Measurements from ENCODE around the gene HOXB7. TPM values are rescaled to one million over a fixed set of nuclear protein-coding genes. Genes with fewer than 3 reads are reported as not detected.

Gene HOXB7
- total RNA-seq, 2 donors from 2014 or later: 0.24 to 0.78 TPM

DNA sequence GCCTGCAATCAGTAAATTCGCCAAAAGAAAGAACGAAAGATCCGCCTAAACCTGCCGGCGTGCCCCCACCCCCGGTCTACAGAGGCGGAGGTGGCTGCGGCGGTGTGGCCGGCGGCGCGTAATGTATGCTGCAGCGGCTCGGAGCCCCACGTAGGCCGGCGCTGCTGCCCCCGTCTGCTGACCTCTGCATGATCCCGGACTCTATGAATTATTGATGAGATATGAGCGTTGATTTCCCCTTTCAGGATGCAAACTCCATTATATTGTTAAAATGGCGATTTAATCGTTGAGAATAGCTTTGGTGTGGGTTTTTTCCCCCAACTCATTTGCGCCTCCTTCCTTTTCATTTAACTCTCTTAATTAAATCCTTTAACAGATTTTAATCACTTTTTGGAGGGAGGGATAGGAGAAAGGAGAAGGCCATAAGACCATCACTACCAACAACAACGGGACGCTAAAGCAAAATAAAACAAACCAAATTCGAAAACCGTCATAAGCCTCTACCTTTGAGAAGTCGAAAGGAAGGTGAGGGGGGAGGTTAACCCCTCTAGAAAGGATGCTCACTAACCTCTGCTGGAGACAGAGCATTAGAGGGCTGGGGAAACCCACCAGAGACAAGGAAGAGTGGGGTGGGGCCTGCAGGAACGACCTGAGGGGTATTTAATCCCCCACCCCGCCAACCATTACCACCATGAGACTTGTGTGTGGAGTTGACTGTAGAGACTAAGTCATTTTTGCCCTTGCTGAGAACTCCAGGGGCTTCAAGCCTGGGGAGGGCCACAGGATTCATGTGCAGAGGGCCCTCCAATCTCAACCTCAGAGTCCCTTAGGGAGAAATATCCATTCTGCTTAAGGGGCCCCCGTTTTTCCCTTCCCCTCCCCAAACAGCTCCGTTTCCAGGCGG lies 24.2 kb downstream of the HOXB7 start:
- Histone ChIP-seq H3K36me3 (no peaks in the 10 kb centered on the region), H3K4me1 (peaks cover 0 to 34% of the 10 kb centered on the region in 2 donors), H3K9me3 (no peaks in the 10 kb centered on the region), H3K27me3 (peaks cover 29 to 44% of the 10 kb centered on the region in 2 donors), H3K27ac (peak overlapping the region; percentile 45 to 53), H3K4me3 (peak overlapping the region in 1 of 2 donors; percentile 57)
- DNase-seq (ENCODE audit: low spot score): no peak
- TF ChIP-seq, protein P1, sequence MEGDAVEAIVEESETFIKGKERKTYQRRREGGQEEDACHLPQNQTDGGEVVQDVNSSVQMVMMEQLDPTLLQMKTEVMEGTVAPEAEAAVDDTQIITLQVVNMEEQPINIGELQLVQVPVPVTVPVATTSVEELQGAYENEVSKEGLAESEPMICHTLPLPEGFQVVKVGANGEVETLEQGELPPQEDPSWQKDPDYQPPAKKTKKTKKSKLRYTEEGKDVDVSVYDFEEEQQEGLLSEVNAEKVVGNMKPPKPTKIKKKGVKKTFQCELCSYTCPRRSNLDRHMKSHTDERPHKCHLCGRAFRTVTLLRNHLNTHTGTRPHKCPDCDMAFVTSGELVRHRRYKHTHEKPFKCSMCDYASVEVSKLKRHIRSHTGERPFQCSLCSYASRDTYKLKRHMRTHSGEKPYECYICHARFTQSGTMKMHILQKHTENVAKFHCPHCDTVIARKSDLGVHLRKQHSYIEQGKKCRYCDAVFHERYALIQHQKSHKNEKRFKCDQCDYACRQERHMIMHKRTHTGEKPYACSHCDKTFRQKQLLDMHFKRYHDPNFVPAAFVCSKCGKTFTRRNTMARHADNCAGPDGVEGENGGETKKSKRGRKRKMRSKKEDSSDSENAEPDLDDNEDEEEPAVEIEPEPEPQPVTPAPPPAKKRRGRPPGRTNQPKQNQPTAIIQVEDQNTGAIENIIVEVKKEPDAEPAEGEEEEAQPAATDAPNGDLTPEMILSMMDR (IDR thresholded peaks at IDR 0.05): no peak

DNA sequence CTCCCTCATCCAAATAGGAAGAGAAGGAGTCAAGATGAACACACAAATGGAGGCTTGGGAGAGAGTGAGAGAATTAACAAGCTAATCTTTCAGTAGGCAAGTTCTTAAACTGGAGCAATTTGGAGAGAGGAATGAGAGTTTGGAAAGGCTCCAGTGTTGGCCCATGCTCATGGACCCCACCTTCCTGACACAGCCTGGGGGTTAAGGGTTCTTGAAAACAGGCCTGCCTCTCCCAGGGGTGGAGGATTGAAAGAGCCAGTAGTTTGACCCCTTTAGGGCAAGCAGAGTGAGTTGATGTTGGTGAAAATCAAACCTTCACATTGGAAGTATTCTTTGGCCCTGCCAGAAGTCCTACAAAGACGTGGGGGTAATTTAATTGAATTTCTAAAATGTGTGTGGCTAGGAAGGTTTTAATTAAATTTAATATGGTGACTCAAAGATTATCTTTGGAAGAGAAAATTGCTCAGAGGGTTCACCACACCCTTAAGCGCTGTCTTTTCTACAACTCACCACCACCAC lies 26.5 kb downstream of the HOXB7 start:
- no peaks in the 10 kb centered on the region for H3K36me3 ChIP-seq
- DNase-seq (ENCODE audit: low spot score): no peak
- H3K9me3 ChIP-seq: no peaks in the 10 kb centered on the region
- TF ChIP-seq, protein P1 (IDR thresholded peaks at IDR 0.05): no peak
- H3K27ac ChIP-seq: no peak overlapping the region
- peaks cover 42 to 51% of the 10 kb centered on the region in 2 donors for H3K27me3 ChIP-seq
- peaks cover 0 to 35% of the 10 kb centered on the region in 2 donors for H3K4me1 ChIP-seq
- H3K4me3 ChIP-seq: no peak overlapping the region

DNA sequence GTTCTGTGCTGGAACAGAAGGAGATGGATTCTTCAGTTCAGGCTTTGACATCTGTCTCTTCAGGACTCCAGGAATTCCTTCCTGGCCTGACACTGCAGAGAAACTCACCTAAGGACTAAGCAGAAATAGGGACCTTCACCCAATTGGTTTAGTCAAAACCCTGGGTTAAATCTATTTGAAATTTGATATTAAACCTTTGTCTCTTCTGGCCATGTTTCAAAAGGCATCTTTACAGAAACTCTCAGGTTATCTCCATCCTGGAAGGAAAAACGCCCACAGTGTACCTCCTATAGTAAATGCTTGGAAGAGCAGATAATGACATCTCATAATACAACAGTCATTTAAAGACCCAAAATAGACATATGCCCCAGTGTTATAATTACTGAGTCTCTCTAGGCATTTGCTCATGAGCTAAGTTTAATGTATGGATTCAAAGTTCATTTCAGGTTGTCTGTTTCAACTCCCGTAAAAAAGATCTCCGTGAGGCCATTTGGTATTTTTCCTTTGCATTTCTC lies 27.1 kb downstream of the HOXB7 start:
- Histone ChIP-seq H3K27me3 (peaks cover 47 to 56% of the 10 kb centered on the region in 2 donors), H3K36me3 (no peaks in the 10 kb centered on the region), H3K27ac (no peak overlapping the region), H3K4me3 (no peak overlapping the region), H3K9me3 (no peaks in the 10 kb centered on the region), H3K4me1 (peaks cover 0 to 35% of the 10 kb centered on the region in 2 donors)
- no peak for DNase-seq (ENCODE audit: low spot score)
- TF ChIP-seq, protein P1 (IDR thresholded peaks at IDR 0.05): no peak

DNA sequence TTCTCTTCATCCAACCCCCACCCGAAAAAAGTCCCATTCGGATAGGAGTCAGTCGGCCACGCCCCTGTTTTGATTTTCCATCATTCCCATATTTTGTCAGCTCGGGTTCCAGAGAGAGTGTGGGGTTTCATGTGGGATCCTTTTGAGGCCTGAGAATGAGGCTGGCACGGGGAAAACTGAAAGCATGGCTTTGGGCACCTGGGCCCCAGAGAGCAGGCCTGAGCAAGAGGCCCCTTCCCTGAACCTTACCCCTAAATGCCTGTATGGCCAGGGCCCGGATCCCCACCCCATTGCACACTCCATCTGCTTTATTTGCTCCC lies 28.1 kb downstream of the HOXB7 start:
- H3K9me3 ChIP-seq: no peaks in the 10 kb centered on the region
- H3K27me3 ChIP-seq: peaks cover 47 to 66% of the 10 kb centered on the region in 2 donors
- H3K4me1 ChIP-seq: peaks cover 0 to 35% of the 10 kb centered on the region in 2 donors
- H3K36me3 ChIP-seq: no peaks in the 10 kb centered on the region
- DNase-seq (ENCODE audit: low spot score): no peak
- no peak overlapping the region for H3K4me3 ChIP-seq
- peak overlapping the region in 1 of 2 donors; percentile 44 for H3K27ac ChIP-seq
- TF ChIP-seq, protein P1 (IDR thresholded peaks at IDR 0.05): no peak

DNA sequence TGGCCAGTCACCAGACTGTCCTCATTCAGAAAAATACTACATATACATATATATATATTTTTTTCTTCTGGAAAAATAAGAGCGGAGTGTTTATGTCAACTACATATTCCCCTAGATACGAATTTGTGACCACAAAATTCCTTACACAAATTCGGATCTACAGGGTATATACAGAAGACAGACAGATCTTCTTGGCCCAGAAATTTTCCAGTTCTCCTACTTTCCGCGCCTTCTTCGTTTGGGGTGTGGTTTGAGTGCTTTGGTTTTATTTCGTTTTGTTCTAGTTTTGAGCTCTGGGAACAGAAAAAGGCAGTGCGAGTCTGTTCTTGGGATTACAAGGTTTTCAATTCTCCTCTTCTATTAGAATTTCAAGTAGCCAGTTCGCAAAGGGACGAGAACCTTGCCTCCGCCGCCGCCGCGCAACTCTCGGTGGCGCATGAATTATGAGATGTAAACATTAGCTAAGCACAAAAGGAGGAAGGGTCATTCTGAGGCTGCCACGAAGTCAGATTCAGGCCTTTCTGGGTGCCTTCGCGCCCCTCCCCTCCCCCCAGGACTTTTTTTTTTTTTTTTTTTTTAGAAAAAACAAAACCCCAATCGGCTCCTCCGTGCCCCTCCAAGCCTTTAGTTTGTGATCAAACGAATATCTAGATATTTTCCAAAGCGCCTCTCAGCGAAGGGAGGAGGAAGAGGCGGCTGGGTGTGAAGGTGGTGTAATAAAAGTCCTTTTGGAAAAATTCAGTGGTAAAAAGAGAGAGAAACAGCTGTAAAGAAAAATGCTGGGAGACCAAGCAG lies 30.9 kb downstream of the HOXB7 start:
- Histone ChIP-seq H3K36me3 (no peaks in the 10 kb centered on the region), H3K27me3 (peaks cover 33 to 70% of the 10 kb centered on the region in 2 donors), H3K4me3 (no peak overlapping the region), H3K27ac (no peak overlapping the region), H3K4me1 (peaks cover 0 to 26% of the 10 kb centered on the region in 2 donors), H3K9me3 (no peaks in the 10 kb centered on the region)
- no peak for DNase-seq (ENCODE audit: low spot score)
- TF ChIP-seq, protein P1 (IDR thresholded peaks at IDR 0.05): no peak
